HPDE6-E6E7 (cell line): Measurements from ENCODE around the gene CBFA2T3.

Experiments
- DNase-seq: peaks from one replicate; pipeline ENCODE4 v3.0.0; 2011; ENCODE audit warnings: missing footprints; ENCODE audit errors: extremely low spot score

Gene CBFA2T3

GRCh38 chr16:88840600-88841215 lies 136.3 kb downstream of the CBFA2T3 start:
- no peak for DNase-seq

- no peak for DNase-seq
These were observed 137.0 kb downstream of the CBFA2T3 start for GRCh38 chr16:88839745-88840599.

GRCh38 chr16:88839026-88839529 lies 137.9 kb downstream of the CBFA2T3 start:
- DNase-seq = no peak

GRCh38 chr16:88838566-88838965 lies 138.4 kb downstream of the CBFA2T3 start:
- no peak for DNase-seq

- DNase-seq = no peak
These were observed 139.2 kb downstream of the CBFA2T3 start for GRCh38 chr16:88837806-88838205.

- DNase-seq = no peak
These were observed 140.2 kb downstream of the CBFA2T3 start for GRCh38 chr16:88836791-88837190.

- no peak for DNase-seq
These were observed 141.2 kb downstream of the CBFA2T3 start for GRCh38 chr16:88835818-88836217.

- DNase-seq = no peak
These were observed 141.6 kb downstream of the CBFA2T3 start for GRCh38 chr16:88835383-88835782.

GRCh38 chr16:88834670-88835069 lies 142.3 kb downstream of the CBFA2T3 start:
- no peak for DNase-seq

GRCh38 chr16:88833086-88833485 lies 143.9 kb downstream of the CBFA2T3 start:
- no peak for DNase-seq

- peak; percentile 85 for DNase-seq
These were observed 145.2 kb downstream of the CBFA2T3 start for GRCh38 chr16:88831838-88832237.

GRCh38 chr16:88830783-88831182 lies 146.2 kb downstream of the CBFA2T3 start:
- no peak for DNase-seq

- DNase-seq = no peak
These were observed 146.7 kb downstream of the CBFA2T3 start for GRCh38 chr16:88830258-88830657.

- DNase-seq = no peak
These were observed 148.3 kb downstream of the CBFA2T3 start for GRCh38 chr16:88828711-88829110.

- no peak for DNase-seq
These were observed 149.3 kb downstream of the CBFA2T3 start for GRCh38 chr16:88827727-88828126.

GRCh38 chr16:88826070-88826840 lies 150.8 kb downstream of the CBFA2T3 start:
- DNase-seq = no peak

GRCh38 chr16:88825146-88825545 lies 151.9 kb downstream of the CBFA2T3 start:
- DNase-seq = no peak
